Measurements from ENCODE around the gene TMEM179. TPM values are rescaled to one million over a fixed set of nuclear protein-coding genes. Genes with fewer than 3 reads are reported as not detected.

Gene TMEM179
- polyA plus RNA-seq, 1 donor from 2014 or later: 20.3 TPM

GRCh38 chr14:104638927-104639450 is 34.4 kb upstream of the TMEM179 start:
- no peak for TF ChIP-seq CTCF (IDR thresholded peaks at IDR 0.05; ENCODE audit: poor library complexity, severe bottlenecking)
- TF ChIP-seq RAD21 (conservative IDR thresholded peaks at IDR 0.05): no peak
- TF ChIP-seq, protein P1, sequence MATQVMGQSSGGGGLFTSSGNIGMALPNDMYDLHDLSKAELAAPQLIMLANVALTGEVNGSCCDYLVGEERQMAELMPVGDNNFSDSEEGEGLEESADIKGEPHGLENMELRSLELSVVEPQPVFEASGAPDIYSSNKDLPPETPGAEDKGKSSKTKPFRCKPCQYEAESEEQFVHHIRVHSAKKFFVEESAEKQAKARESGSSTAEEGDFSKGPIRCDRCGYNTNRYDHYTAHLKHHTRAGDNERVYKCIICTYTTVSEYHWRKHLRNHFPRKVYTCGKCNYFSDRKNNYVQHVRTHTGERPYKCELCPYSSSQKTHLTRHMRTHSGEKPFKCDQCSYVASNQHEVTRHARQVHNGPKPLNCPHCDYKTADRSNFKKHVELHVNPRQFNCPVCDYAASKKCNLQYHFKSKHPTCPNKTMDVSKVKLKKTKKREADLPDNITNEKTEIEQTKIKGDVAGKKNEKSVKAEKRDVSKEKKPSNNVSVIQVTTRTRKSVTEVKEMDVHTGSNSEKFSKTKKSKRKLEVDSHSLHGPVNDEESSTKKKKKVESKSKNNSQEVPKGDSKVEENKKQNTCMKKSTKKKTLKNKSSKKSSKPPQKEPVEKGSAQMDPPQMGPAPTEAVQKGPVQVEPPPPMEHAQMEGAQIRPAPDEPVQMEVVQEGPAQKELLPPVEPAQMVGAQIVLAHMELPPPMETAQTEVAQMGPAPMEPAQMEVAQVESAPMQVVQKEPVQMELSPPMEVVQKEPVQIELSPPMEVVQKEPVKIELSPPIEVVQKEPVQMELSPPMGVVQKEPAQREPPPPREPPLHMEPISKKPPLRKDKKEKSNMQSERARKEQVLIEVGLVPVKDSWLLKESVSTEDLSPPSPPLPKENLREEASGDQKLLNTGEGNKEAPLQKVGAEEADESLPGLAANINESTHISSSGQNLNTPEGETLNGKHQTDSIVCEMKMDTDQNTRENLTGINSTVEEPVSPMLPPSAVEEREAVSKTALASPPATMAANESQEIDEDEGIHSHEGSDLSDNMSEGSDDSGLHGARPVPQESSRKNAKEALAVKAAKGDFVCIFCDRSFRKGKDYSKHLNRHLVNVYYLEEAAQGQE (IDR thresholded peaks at IDR 0.05; ENCODE audit: borderline replicate concordance): no peak
- TF ChIP-seq EZH2 (IDR thresholded peaks at IDR 0.05; ENCODE audit: borderline replicate concordance, insufficient read depth, low read length, poor library complexity, severe bottlenecking): no peak
- no peak for TF ChIP-seq EP300 (conservative IDR thresholded peaks at IDR 0.05; ENCODE audit: poor library complexity, severe bottlenecking)
- TF ChIP-seq POLR2AphosphoS5 (IDR thresholded peaks at IDR 0.05): no peak
- TF ChIP-seq SMC3 (conservative IDR thresholded peaks at IDR 0.05; ENCODE audit: poor library complexity): no peak
- no peak for TF ChIP-seq TAF1 (IDR thresholded peaks at IDR 0.05; ENCODE audit: low read depth)
- TF ChIP-seq MXI1 (conservative IDR thresholded peaks at IDR 0.05; ENCODE audit: poor library complexity, severe bottlenecking): no peak
- H3K9ac ChIP-seq (ENCODE audit: low read length): no peak overlapping the region
- H3K36me3 ChIP-seq (ENCODE audit: insufficient read depth, low read length): no peaks in the 10 kb centered on the region
- no peaks in the 10 kb centered on the region for H3F3A ChIP-seq (ENCODE audit: insufficient read depth, low read length, poor library complexity, severe bottlenecking)
- no peaks in the 10 kb centered on the region for H4K20me1 ChIP-seq (ENCODE audit: insufficient read depth)
- H3K4me3 ChIP-seq (ENCODE audit: low read length): no peak overlapping the region
- no peak overlapping the region for H2AFZ ChIP-seq (ENCODE audit: low read depth, low read length)
- no peaks in the 10 kb centered on the region for H3K27me3 ChIP-seq (ENCODE audit: insufficient read depth, low read depth, low read length)
- no peak overlapping the region for H3K4me2 ChIP-seq (ENCODE audit: low read length)
- H3K9me3 ChIP-seq (ENCODE audit: low read length): no peaks in the 10 kb centered on the region
- H3K9me2 ChIP-seq (ENCODE audit: insufficient read depth, low read length): no peaks in the 10 kb centered on the region
- no peak overlapping the region for H3K27ac ChIP-seq (ENCODE audit: low read length)
- H3K79me2 ChIP-seq (replicated peaks; ENCODE audit: insufficient read depth, low read length): no peaks in the 10 kb centered on the region

- Histone ChIP-seq H3K79me2 (replicated peaks; ENCODE audit: insufficient read depth, low read length) (no peaks in the 10 kb centered on the region), H4K20me1 (ENCODE audit: insufficient read depth) (no peaks in the 10 kb centered on the region), H3K9me3 (ENCODE audit: low read length) (no peaks in the 10 kb centered on the region), H2AFZ (ENCODE audit: low read depth, low read length) (no peak overlapping the region), H3K36me3 (ENCODE audit: insufficient read depth, low read length) (no peaks in the 10 kb centered on the region), H3K9ac (ENCODE audit: low read length) (no peak overlapping the region), H3K27ac (ENCODE audit: low read length) (no peak overlapping the region), H3K4me3 (ENCODE audit: low read length) (no peak overlapping the region), H3K4me2 (ENCODE audit: low read length) (no peak overlapping the region), H3K9me2 (ENCODE audit: insufficient read depth, low read length) (no peaks in the 10 kb centered on the region), H3F3A (ENCODE audit: insufficient read depth, low read length, poor library complexity, severe bottlenecking) (no peaks in the 10 kb centered on the region), H3K27me3 (ENCODE audit: insufficient read depth, low read depth, low read length) (no peaks in the 10 kb centered on the region)
- TF ChIP-seq MXI1 (conservative IDR thresholded peaks at IDR 0.05; ENCODE audit: poor library complexity, severe bottlenecking) (no peak), EP300 (conservative IDR thresholded peaks at IDR 0.05; ENCODE audit: poor library complexity, severe bottlenecking) (no peak), TAF1 (IDR thresholded peaks at IDR 0.05; ENCODE audit: low read depth) (no peak)
- TF ChIP-seq, protein P1 (IDR thresholded peaks at IDR 0.05; ENCODE audit: borderline replicate concordance): no peak
Measured at GRCh38 chr14:104638190-104638589, 33.6 kb upstream of the TMEM179 start.

Data from neural cell (in vitro differentiated cells).